HEK293T (cell line): ENCODE data around the gene IRS2.

Source experiments
- BHLHE40 ChIP-seq: fragments of 450-650 bp; IDR thresholded peaks from 2 replicates; pipeline ENCODE4 v1.6.1; 2016; ENCODE audit warnings: mild to moderate bottlenecking, moderate library complexity, borderline replicate concordance
- ELF4 ChIP-seq: fragments of 450-650 bp; IDR thresholded peaks from 2 replicates; pipeline ENCODE4 v1.6.1; 2017; ENCODE audit warnings: antibody characterized with exemption
- FOXA1 ChIP-seq: fragments of 450-650 bp; IDR thresholded peaks from 2 replicates; pipeline ENCODE4 v1.6.1; 2016; ENCODE audit warnings: mild to moderate bottlenecking
- FOXK2 ChIP-seq: fragments of 450-650 bp; IDR thresholded peaks from 2 replicates; pipeline ENCODE4 v1.6.1; 2016; ENCODE audit warnings: mild to moderate bottlenecking
- FOXM1 ChIP-seq: fragments of 450-650 bp; IDR thresholded peaks from 2 replicates; pipeline ENCODE4 v1.6.1; 2017; ENCODE audit warnings: mild to moderate bottlenecking, borderline replicate concordance
- HDGF ChIP-seq: fragments of 450-650 bp; IDR thresholded peaks from 2 replicates; pipeline ENCODE4 v1.6.1; 2017; ENCODE audit warnings: antibody characterized with exemption, borderline replicate concordance
- L3MBTL2 ChIP-seq: fragments of 450-650 bp; conservative IDR thresholded peaks from 2 replicates; pipeline ENCODE4 v1.6.1; 2016; ENCODE audit warnings: mild to moderate bottlenecking
- LEF1 ChIP-seq: fragments of 450-650 bp; IDR thresholded peaks from 2 replicates; pipeline ENCODE4 v1.6.1; 2017; ENCODE audit warnings: mild to moderate bottlenecking, borderline replicate concordance
- NFRKB ChIP-seq: fragments of 450-650 bp; IDR thresholded peaks from 2 replicates; pipeline ENCODE4 v1.6.1; 2016; ENCODE audit warnings: mild to moderate bottlenecking, moderate library complexity
- SP1 ChIP-seq: fragments of 450-650 bp; IDR thresholded peaks from 2 replicates; pipeline ENCODE4 v1.6.1; 2017
- SUZ12 ChIP-seq: fragments of 450-650 bp; IDR thresholded peaks from 2 replicates; pipeline ENCODE4 v1.6.1; 2016; ENCODE audit warnings: mild to moderate bottlenecking
- TARDBP ChIP-seq: fragments of 450-650 bp; IDR thresholded peaks from 2 replicates; pipeline ENCODE4 v1.6.1; 2016
- ZNF384 ChIP-seq: fragments of 450-650 bp; IDR thresholded peaks from 2 replicates; pipeline ENCODE4 v1.6.1; 2016

DNA sequence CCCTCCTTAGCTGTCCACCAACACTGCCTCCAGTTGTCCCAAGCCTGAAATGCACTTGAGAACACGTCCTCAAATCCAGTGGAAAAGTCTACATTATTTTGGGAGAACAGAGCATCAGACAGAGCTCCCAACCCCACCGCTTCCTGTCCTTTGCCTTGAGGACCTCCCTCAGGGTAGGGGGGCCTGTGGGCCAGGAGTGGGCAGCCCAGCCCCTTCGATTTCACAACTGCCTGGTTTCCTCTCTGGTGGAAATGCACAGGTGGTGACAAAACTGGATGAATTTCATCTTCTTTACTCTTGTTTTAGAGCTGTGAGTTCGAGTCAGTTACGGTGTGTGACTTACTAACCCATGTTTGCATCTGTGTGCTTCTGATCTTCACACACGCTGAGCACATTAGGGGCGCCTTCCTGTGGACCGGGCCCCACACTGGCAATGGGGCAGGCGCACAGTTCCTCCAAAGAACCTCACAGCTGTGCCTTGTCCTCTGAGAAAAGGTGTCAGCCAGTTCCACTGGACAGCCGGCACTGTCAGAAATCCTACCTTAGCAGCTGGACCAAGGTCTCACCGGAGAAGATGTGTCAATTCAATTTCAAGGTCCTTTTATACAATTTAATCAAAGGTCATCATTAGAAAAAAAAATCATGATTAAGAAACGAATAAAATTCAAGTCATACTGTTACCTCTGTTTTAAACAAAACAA lies 80.2 kb downstream of the IRS2 start:
- TF ChIP-seq FOXA1 (no peak), ELF4 (no peak), HDGF (no peak), FOXK2 (no peak), BHLHE40 (no peak), SP1 (no peak), SUZ12 (no peak), L3MBTL2 (no peak), FOXM1 (no peak), NFRKB (no peak), TARDBP (no peak), ZNF384 (no peak), LEF1 (no peak)
